MM.1S (cell line): ENCODE data around the gene PDZD8.

Source experiments
- EZH2 ChIP-seq: fragments of 300-600 bp; sonication (generic); optimal IDR thresholded peaks from 2 replicates; pipeline ENCODE3; 2017; ENCODE audit warnings: low read depth, mild to moderate bottlenecking, antibody characterized with exemption, low read length, mixed read lengths
- TF ChIP-seq, protein P1 (sequence below): fragments of 300-600 bp; sonication (generic); IDR thresholded peaks from 2 replicates; pipeline ENCODE4 v1.5.1; 2016; ENCODE audit warnings: antibody characterized with exemption, low read length, mixed read lengths

DNA sequence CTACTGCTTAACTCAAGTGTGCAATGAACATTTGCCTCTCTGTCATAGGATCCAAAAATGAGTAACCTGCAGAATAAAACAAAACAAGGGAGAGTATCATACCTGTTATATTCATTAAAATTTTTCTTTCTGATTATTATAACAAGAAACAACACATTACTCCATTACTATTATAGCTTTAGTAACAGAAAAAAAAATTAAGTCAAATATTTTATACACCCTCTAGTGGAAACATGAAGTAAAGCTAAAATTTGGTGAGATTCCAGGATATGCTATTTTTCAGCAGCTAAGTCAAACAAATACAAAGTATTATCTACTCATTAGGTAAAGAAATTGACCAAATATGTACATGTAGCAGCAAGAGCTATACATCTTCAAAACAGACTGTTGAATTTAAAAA lies 56.3 kb downstream of the PDZD8 start:
- TF ChIP-seq, protein P1, sequence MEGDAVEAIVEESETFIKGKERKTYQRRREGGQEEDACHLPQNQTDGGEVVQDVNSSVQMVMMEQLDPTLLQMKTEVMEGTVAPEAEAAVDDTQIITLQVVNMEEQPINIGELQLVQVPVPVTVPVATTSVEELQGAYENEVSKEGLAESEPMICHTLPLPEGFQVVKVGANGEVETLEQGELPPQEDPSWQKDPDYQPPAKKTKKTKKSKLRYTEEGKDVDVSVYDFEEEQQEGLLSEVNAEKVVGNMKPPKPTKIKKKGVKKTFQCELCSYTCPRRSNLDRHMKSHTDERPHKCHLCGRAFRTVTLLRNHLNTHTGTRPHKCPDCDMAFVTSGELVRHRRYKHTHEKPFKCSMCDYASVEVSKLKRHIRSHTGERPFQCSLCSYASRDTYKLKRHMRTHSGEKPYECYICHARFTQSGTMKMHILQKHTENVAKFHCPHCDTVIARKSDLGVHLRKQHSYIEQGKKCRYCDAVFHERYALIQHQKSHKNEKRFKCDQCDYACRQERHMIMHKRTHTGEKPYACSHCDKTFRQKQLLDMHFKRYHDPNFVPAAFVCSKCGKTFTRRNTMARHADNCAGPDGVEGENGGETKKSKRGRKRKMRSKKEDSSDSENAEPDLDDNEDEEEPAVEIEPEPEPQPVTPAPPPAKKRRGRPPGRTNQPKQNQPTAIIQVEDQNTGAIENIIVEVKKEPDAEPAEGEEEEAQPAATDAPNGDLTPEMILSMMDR, result 0 out of 2 replicates have a peak, but pooled peaks have one; percentile 23
- no peak for TF ChIP-seq EZH2
